Measurements from ENCODE around the gene VPS33A. TPM values are rescaled to one million over a fixed set of nuclear protein-coding genes. Genes with fewer than 3 reads are reported as not detected.

Gene VPS33A
- polyA plus RNA-seq, 1 experiment, result 22.7 TPM

- no peaks in the 10 kb centered on the region for H3K9me3 ChIP-seq (ENCODE audit: control insufficient read depth, insufficient read depth, low read length)
- POLR2A ChIA-PET, result no interaction called here
- H3K27me3 ChIP-seq (ENCODE audit: control insufficient read depth, insufficient read depth, low read length), result no peaks in the 10 kb centered on the region
- no peak for DNase-seq (ENCODE audit: low read depth, low spot score)
- CTCF ChIA-PET, result interaction anchor here (0.5 to 1.0 kb wide), 3 partner anchors 27 to 140 kb away, joined by 4 to 5 read pairs (median 4); no protein-coding TSS in a partner anchor
- no peak for TF ChIP-seq CTCF (IDR thresholded peaks at IDR 0.05; ENCODE audit: low read depth, low read length)
- no peak overlapping the region for H3K4me3 ChIP-seq (ENCODE audit: low read depth, low read length)
- H3K27ac ChIP-seq (ENCODE audit: low read depth, low read length), result no peak overlapping the region
These were observed 43.3 kb upstream of the VPS33A start for GRCh38 chr12:122309564-122310121.

DNA sequence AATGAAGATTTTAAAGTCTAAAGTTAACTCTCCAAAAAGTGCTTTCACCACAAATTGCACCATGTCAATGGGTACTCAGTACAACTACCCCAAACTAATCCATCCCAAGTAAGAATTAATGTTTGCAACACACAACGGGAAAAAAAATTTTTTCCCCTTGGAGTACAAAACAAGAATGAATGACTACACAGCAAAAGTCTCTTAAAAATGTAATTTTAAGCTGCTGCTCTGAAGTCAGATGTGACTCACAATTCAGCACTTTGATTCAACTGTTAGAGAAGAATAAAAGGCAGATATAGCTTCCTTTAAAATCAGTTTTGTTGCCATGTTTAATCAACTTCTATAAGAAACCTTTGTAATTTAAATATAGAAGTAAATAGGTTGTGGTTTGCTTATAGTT lies 42.5 kb upstream of the VPS33A start:
- DNase-seq (ENCODE audit: low read depth, low spot score), result no peak
- H3K9me3 ChIP-seq (ENCODE audit: control insufficient read depth, insufficient read depth, low read length), result no peaks in the 10 kb centered on the region
- no peak overlapping the region for H3K4me3 ChIP-seq (ENCODE audit: low read depth, low read length)
- no peak overlapping the region for H3K27ac ChIP-seq (ENCODE audit: low read depth, low read length)
- ChIA-PET CTCF (interaction anchor here (0.5 to 1.2 kb wide), 3 partner anchors 13 to 28 kb away, joined by 3 to 7 read pairs (median 5); no protein-coding TSS in a partner anchor), POLR2A (no interaction called here)
- H3K27me3 ChIP-seq (ENCODE audit: control insufficient read depth, insufficient read depth, low read length), result no peaks in the 10 kb centered on the region
- no peak for TF ChIP-seq CTCF (IDR thresholded peaks at IDR 0.05; ENCODE audit: low read depth, low read length)

DNA sequence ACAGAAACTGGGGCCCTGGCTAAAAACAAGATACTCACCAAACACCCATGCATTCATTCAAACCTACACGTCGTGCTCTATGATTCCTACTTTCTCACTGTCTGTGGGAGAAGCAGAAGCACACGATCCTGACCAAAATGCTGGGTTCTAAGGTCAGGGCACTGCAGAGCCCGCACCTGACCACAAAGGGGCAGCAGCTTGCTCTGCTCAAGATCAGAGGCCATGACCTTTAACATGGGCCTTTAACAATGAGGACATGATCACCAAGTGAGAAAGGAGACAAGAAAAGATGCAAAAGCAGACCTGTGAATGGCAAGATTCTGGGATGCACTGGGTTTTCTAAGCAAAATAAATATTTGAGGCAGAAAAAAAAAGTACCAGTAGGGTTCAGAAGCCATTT lies 40.1 kb upstream of the VPS33A start:
- no peak overlapping the region for H3K27ac ChIP-seq (ENCODE audit: low read depth, low read length)
- H3K27me3 ChIP-seq (ENCODE audit: control insufficient read depth, insufficient read depth, low read length), result no peaks in the 10 kb centered on the region
- CTCF ChIA-PET, result interaction anchor here (0.6 kb wide), 1 partner anchor 10 kb away, joined by 7 read pairs; no protein-coding TSS in a partner anchor
- H3K4me3 ChIP-seq (ENCODE audit: low read depth, low read length), result no peak overlapping the region
- no peak for DNase-seq (ENCODE audit: low read depth, low spot score)
- no peaks in the 10 kb centered on the region for H3K9me3 ChIP-seq (ENCODE audit: control insufficient read depth, insufficient read depth, low read length)
- no peak for TF ChIP-seq CTCF (IDR thresholded peaks at IDR 0.05; ENCODE audit: low read depth, low read length)
- POLR2A ChIA-PET, result interaction anchor here (0.7 kb wide), 2 partner anchors 22 to 48 kb away, joined by 3 to 4 read pairs; no protein-coding TSS in a partner anchor

DNA sequence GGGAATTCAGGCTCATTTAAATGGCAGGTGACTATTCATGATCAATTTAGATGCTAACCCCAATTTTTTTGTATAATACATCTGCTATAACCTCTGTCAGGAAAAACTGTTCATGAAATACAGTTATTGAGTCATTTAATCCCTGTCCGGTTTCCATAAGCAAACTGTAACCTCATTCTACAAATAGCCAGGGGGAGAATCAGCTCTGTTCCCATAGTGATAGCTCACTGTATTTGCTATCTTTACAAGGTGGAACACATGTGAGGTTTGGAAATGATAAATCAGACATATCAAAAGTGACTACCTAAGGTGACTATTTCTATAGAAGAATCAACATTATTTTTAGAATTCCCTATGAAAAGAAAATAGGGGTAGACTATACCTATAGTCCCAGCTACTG lies 38.6 kb upstream of the VPS33A start:
- H3K9me3 ChIP-seq (ENCODE audit: control insufficient read depth, insufficient read depth, low read length), result no peaks in the 10 kb centered on the region
- CTCF ChIA-PET, result no interaction called here
- no peaks in the 10 kb centered on the region for H3K27me3 ChIP-seq (ENCODE audit: control insufficient read depth, insufficient read depth, low read length)
- H3K4me3 ChIP-seq (ENCODE audit: low read depth, low read length), result no peak overlapping the region
- POLR2A ChIA-PET, result no interaction called here
- no peak overlapping the region for H3K27ac ChIP-seq (ENCODE audit: low read depth, low read length)
- no peak for DNase-seq (ENCODE audit: low read depth, low spot score)
- TF ChIP-seq CTCF (IDR thresholded peaks at IDR 0.05; ENCODE audit: low read depth, low read length), result no peak

DNA sequence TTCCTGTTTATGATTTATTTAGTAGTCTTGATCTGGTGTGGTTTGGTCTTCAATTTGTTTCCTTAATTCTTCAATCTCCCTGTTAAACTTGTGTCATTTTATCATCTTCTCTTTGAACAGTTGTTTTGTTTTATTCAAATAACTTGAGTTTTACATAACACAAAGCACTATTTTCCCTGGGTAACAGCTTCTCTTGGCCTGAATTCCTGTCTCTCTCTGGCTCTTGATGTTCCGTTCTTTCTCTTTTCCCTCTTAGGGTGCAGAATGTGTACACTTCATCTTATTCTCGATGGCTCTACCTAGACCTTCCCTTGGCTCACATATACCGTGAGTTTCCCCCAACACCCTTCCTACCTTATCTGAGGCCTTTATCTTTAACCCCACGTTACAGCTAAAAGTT lies 36.8 kb upstream of the VPS33A start:
- no peak overlapping the region for H3K27ac ChIP-seq (ENCODE audit: low read depth, low read length)
- ChIA-PET CTCF (interaction anchor here (0.6 kb wide), 1 partner anchor 10 kb away, joined by 3 read pairs; no protein-coding TSS in a partner anchor), POLR2A (no interaction called here)
- no peaks in the 10 kb centered on the region for H3K9me3 ChIP-seq (ENCODE audit: control insufficient read depth, insufficient read depth, low read length)
- DNase-seq (ENCODE audit: low read depth, low spot score), result no peak
- no peak overlapping the region for H3K4me3 ChIP-seq (ENCODE audit: low read depth, low read length)
- no peaks in the 10 kb centered on the region for H3K27me3 ChIP-seq (ENCODE audit: control insufficient read depth, insufficient read depth, low read length)
- no peak for TF ChIP-seq CTCF (IDR thresholded peaks at IDR 0.05; ENCODE audit: low read depth, low read length)

Data from AG04450 (cell line).